HUES48 (cell line): ENCODE measurements around the gene LRRC2.

Source experiments
- H3K27ac ChIP-seq: one replicate; pipeline ENCODE4 v1.7.0; 2013; ENCODE audit warnings: low read depth, low read length, inconsistent platforms
- H3K27me3 ChIP-seq: 2 replicates; pipeline ENCODE4 v1.6.1; 2013; ENCODE audit warnings: mild to moderate bottlenecking, low read length; ENCODE audit not compliant: control insufficient read depth, insufficient read depth
- H3K36me3 ChIP-seq: 2 replicates; pipeline ENCODE4 v1.6.1; 2013; ENCODE audit warnings: low read length; ENCODE audit not compliant: control insufficient read depth, insufficient read depth
- H3K4me1 ChIP-seq: 2 replicates; pipeline ENCODE4 v1.6.1; 2013; ENCODE audit warnings: mild to moderate bottlenecking, low read length; ENCODE audit not compliant: control insufficient read depth, insufficient read depth
- H3K4me3 ChIP-seq: 2 replicates; pipeline ENCODE4 v1.5.1; 2013; ENCODE audit warnings: mild to moderate bottlenecking, low read depth, low read length
- H3K9ac ChIP-seq: 2 replicates; pipeline ENCODE4 v1.6.1; 2013; ENCODE audit warnings: mild to moderate bottlenecking, low read depth, low read length, moderate library complexity
- H3K9me3 ChIP-seq: 2 replicates; pipeline ENCODE4 v1.6.1; 2013; ENCODE audit warnings: low read length; ENCODE audit not compliant: control insufficient read depth, insufficient read depth

LRRC2 gene

GRCh38 chr3:46472736-46473135, 93.4 kb downstream of the LRRC2 start:
- Histone ChIP-seq H3K27ac (no peak overlapping the region), H3K9me3 (no peaks in the 10 kb centered on the region), H3K4me3 (no peak overlapping the region), H3K9ac (no peak overlapping the region), H3K4me1 (no peaks in the 10 kb centered on the region), H3K36me3 (no peaks in the 10 kb centered on the region), H3K27me3 (no peaks in the 10 kb centered on the region)

DNA sequence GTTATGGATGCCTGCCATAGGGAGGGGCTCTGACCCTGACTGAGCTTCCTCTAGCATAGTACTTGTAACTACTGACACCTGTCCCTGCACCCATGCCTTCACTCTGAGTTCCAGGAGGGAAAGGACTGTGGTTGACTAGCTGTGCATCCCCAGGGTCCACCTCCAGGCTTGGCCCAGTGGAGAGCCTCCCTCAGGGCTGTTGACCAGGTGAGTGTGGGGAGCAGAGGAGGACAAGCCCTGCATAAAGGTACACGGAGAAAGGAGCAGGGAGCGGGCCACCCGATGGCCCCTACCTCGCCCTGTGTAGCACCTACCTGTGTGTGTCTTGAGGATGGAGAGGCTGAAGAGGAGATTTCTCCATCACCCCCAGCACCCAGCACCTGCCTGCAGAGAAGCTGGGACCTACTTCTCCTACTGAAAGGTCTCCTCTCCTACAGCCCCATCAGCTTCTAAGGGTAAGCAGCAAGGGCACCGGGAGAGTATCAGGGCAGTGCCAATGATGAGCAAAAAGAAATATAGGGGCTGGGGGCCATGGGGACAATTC, 94.7 kb downstream of the LRRC2 start:
- H3K27me3 ChIP-seq, result no peaks in the 10 kb centered on the region
- H3K9me3 ChIP-seq, result no peaks in the 10 kb centered on the region
- no peak overlapping the region for H3K27ac ChIP-seq
- no peaks in the 10 kb centered on the region for H3K4me1 ChIP-seq
- no peaks in the 10 kb centered on the region for H3K36me3 ChIP-seq
- H3K9ac ChIP-seq, result no peak overlapping the region
- H3K4me3 ChIP-seq, result no peak overlapping the region

DNA sequence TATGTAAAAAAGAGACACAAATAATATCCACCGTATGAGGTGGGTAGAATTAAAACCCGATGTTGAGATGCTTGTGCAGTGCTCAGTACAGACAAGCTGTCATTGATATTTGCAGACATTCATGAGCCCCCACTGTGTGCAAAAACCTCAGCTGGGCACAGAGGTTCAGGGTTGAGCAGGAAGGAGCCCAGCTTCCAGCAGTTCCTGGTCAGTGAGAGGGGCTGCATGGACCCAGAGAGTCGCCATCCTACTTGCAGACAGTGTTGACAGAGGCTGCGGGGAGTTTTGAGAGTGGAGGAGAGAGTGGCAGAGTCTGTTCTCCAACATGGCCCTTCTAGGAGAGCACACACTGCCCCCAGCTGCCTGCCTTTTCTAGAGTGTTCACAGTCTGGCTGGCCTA, 95.3 kb downstream of the LRRC2 start:
- Histone ChIP-seq H3K9me3 (no peaks in the 10 kb centered on the region), H3K9ac (no peak overlapping the region), H3K27ac (no peak overlapping the region), H3K36me3 (no peaks in the 10 kb centered on the region), H3K4me1 (no peaks in the 10 kb centered on the region), H3K27me3 (0 out of 2 replicates have a peak, but pooled peaks cover 3% of the 10 kb centered on the region), H3K4me3 (no peak overlapping the region)

GRCh38 chr3:46469680-46470357, 96.3 kb downstream of the LRRC2 start:
- Histone ChIP-seq H3K4me1 (peaks cover 3% of the 10 kb centered on the region; the same call in 1 of the 2 replicates), H3K9ac (no peak overlapping the region), H3K9me3 (no peaks in the 10 kb centered on the region), H3K4me3 (no peak overlapping the region), H3K27ac (no peak overlapping the region), H3K36me3 (no peaks in the 10 kb centered on the region), H3K27me3 (peaks cover 13% of the 10 kb centered on the region)

- Histone ChIP-seq H3K9me3 (no peaks in the 10 kb centered on the region), H3K27me3 (peaks cover 21% of the 10 kb centered on the region), H3K4me3 (no peak overlapping the region), H3K36me3 (no peaks in the 10 kb centered on the region), H3K9ac (no peak overlapping the region), H3K27ac (no peak overlapping the region), H3K4me1 (peaks cover 4% of the 10 kb centered on the region; the same call in 1 of the 2 replicates)
Measured at GRCh38 chr3:46468753-46469600, 97.1 kb downstream of the LRRC2 start.

- Histone ChIP-seq H3K4me1 (peaks cover 4% of the 10 kb centered on the region; the same call in 1 of the 2 replicates), H3K9me3 (no peaks in the 10 kb centered on the region), H3K9ac (no peak overlapping the region), H3K27me3 (peaks cover 34% of the 10 kb centered on the region), H3K4me3 (no peak overlapping the region), H3K27ac (no peak overlapping the region), H3K36me3 (no peaks in the 10 kb centered on the region)
Measured at GRCh38 chr3:46467562-46467961, 98.5 kb downstream of the LRRC2 start.

- Histone ChIP-seq H3K9ac (no peak overlapping the region), H3K27me3 (peaks cover 34% of the 10 kb centered on the region), H3K4me3 (no peak overlapping the region), H3K9me3 (no peaks in the 10 kb centered on the region), H3K4me1 (peaks cover 4% of the 10 kb centered on the region; the same call in 1 of the 2 replicates), H3K36me3 (no peaks in the 10 kb centered on the region), H3K27ac (no peak overlapping the region)
Measured at GRCh38 chr3:46466871-46467403, 99.2 kb downstream of the LRRC2 start.

- Histone ChIP-seq H3K4me3 (no peak overlapping the region), H3K9me3 (no peaks in the 10 kb centered on the region), H3K27ac (no peak overlapping the region), H3K9ac (no peak overlapping the region), H3K36me3 (no peaks in the 10 kb centered on the region), H3K27me3 (peaks cover 34% of the 10 kb centered on the region), H3K4me1 (peaks cover 4% of the 10 kb centered on the region; the same call in 1 of the 2 replicates)
Measured at GRCh38 chr3:46466273-46466672, 99.8 kb downstream of the LRRC2 start.
